Lower lobe of right lung (tissue), 2 donors: ENCODE data around the gene PNPLA5. TPM values are rescaled to one million over a fixed set of nuclear protein-coding genes. Genes with fewer than 3 reads are reported as not detected.
"Not testable (repeated sequence)": the region's sequence is repeated elsewhere in the genome, so short reads cannot be mapped to it uniquely, and the experiment has no call there.

Source experiments
- ATAC-seq, 2 donors: fragments of 200-7000 bp; cut with Tn5 transposase; one replicate each; pipeline ENCODE4 v1.9.1; 2020 to 2022; ENCODE audit warnings: mild to moderate bottlenecking in 2 of 2, moderate library complexity in 2 of 2
- DNase-seq: peaks from one replicate; pipeline ENCODE4 v3.0.0-alpha.2; 2020
- H3K27ac ChIP-seq: fragments of 200-600 bp; one replicate; pipeline ENCODE4 v1.8.0; 2022
- H3K27me3 ChIP-seq: fragments of 200-600 bp; one replicate; pipeline ENCODE4 v1.8.0; 2022; ENCODE audit warnings: low read depth
- H3K36me3 ChIP-seq: fragments of 200-600 bp; one replicate; pipeline ENCODE4 v1.8.0; 2022; ENCODE audit warnings: mild to moderate bottlenecking
- H3K4me1 ChIP-seq: fragments of 200-600 bp; one replicate; pipeline ENCODE4 v1.8.0; 2022
- H3K4me3 ChIP-seq: fragments of 200-600 bp; one replicate; pipeline ENCODE4 v1.8.0; 2022; ENCODE audit warnings: mild to moderate bottlenecking
- H3K9me3 ChIP-seq: fragments of 200-600 bp; one replicate; pipeline ENCODE4 v1.8.0; 2022
- intact Hi-C: fragments of 100-400 bp; cut with DNase I; formaldehyde crosslinking; loops from one replicate; pipeline ENCODE4 v1.11.0; 2022
- total RNA-seq: library from RNA; stranded (reverse); fragmentation: NEBNext Ultra II Directional; extraction: Animal tissue kit (Norgen Biotek cat#: 25700); gene quantifications from one replicate; pipeline ENCODE4 v1.2.1, GENCODE V29; 2021
- TF ChIP-seq, protein P1 (sequence below): fragments of 200-600 bp; IDR thresholded peaks from one replicate; pipeline ENCODE4 v1.8.0; 2022; ENCODE audit warnings: antibody characterized with exemption, mild to moderate bottlenecking
- donor health status: DM: no; HTN: yes; CAD: no; lungs with severe emphysema.

Gene PNPLA5
- total RNA-seq, 1 donor from 2014 or later = not detected

DNA sequence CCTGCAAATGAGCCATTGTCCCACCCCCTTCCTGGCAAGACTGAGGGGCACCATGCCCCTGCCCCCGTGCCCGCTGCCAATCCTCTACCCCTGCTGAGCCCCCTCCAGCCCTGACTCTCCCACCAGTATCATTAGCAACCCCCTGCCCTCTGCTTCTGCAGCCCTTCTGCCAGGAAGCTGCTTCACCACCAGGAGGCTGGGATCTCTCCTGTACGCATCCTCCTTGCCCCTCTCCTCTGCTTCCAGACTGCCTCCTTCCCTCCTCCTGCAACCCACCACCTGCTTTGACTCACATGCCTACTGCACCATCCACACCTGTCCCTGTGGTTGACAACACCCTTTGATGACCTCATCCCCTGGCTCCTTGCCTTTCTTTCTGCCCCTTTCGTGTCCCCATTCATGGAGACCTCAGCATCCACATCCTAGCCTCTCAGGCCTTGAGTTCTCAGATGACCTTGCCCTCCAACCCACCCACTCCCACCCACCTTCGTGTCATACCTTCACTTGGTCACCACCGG is 18.4 kb upstream of the PNPLA5 start:
- peaks cover 26% of the 10 kb centered on the region for H3K27me3 ChIP-seq
- TF ChIP-seq, protein P1, sequence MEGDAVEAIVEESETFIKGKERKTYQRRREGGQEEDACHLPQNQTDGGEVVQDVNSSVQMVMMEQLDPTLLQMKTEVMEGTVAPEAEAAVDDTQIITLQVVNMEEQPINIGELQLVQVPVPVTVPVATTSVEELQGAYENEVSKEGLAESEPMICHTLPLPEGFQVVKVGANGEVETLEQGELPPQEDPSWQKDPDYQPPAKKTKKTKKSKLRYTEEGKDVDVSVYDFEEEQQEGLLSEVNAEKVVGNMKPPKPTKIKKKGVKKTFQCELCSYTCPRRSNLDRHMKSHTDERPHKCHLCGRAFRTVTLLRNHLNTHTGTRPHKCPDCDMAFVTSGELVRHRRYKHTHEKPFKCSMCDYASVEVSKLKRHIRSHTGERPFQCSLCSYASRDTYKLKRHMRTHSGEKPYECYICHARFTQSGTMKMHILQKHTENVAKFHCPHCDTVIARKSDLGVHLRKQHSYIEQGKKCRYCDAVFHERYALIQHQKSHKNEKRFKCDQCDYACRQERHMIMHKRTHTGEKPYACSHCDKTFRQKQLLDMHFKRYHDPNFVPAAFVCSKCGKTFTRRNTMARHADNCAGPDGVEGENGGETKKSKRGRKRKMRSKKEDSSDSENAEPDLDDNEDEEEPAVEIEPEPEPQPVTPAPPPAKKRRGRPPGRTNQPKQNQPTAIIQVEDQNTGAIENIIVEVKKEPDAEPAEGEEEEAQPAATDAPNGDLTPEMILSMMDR = no peak
- no peaks in the 10 kb centered on the region for H3K9me3 ChIP-seq
- DNase-seq (no peak), ATAC-seq (no peak)
- no peaks in the 10 kb centered on the region for H3K4me1 ChIP-seq
- no peak overlapping the region for H3K4me3 ChIP-seq
- intact Hi-C loops = no loop called here
- no peaks in the 10 kb centered on the region for H3K36me3 ChIP-seq
- H3K27ac ChIP-seq = no peak overlapping the region

DNA sequence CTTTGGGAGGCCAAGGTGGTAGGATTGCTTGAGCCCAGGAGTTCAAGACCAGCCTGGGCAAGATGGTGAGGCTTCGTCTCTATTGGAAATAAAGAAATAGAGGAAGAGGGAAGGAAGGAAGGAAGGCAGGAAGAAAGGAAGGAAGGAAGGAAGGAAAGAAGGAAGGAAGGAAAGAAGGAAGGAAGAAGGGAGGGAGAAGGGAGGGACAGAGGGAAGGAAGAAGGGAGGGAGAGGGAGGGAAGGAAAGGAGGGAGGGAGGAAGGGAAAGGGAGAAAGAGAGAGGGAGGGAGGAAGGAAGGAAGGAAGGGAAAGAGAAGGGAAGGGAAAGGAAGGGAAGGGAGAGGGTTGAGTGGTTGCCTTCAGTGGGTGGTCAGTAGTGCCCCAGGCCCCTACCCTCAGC is 17.9 kb upstream of the PNPLA5 start:
- no peaks in the 10 kb centered on the region for H3K4me1 ChIP-seq
- DNase-seq (no peak), ATAC-seq (no peak)
- intact Hi-C loops = no loop called here
- TF ChIP-seq, protein P1 = no peak
- H3K27ac ChIP-seq = no peak overlapping the region
- H3K4me3 ChIP-seq = no peak overlapping the region
- no peaks in the 10 kb centered on the region for H3K9me3 ChIP-seq
- peaks cover 31% of the 10 kb centered on the region for H3K27me3 ChIP-seq
- H3K36me3 ChIP-seq = no peaks in the 10 kb centered on the region

DNA sequence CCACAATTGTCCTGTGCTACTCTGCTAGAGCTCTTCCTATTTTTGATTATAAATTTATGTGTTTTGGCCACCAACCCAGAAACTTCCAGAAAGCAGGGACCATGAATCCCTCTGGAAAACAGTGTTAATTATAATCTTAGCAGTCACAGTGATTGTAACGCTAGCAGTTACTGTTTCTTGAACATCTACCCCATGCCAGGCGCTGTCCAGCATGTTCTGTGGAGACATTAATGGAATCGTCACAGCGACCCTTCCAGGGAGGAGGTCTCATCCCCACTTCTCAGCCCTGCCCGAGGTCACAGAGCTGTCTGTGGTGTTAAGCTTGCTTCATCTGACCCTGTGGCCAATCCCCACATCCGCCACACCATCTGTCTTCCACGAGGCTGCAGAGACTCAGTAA is 13.9 kb upstream of the PNPLA5 start:
- no peak overlapping the region for H3K4me3 ChIP-seq
- no peak overlapping the region for H3K27ac ChIP-seq
- H3K4me1 ChIP-seq = no peaks in the 10 kb centered on the region
- peaks cover 34% of the 10 kb centered on the region for H3K27me3 ChIP-seq
- TF ChIP-seq, protein P1 = no peak
- no peaks in the 10 kb centered on the region for H3K36me3 ChIP-seq
- ATAC-seq (no peak), DNase-seq (no peak)
- H3K9me3 ChIP-seq = no peaks in the 10 kb centered on the region
- intact Hi-C loops = no loop called here

DNA sequence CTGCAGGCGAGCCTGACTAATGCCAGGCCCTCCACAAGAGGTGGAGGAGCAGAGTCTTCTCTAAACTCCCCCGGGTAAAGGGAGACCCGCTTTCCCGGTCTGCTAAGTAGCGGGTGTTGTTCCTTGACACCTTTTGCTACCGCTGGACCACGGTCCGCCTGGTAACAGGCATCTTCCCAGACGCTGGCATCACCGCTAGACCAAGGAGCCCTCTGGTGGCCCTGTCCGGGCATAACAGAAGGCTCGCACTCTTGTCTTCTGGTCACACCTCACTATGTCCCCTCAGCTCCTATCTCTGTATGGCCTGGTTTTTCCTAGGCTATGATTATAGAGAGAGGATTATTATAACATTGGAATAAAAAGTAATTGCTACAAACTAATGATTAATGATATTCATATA is 12.6 kb upstream of the PNPLA5 start:
- H3K4me1 ChIP-seq, intact Hi-C loops, DNase-seq, H3K36me3 ChIP-seq, H3K4me3 ChIP-seq, ATAC-seq, H3K27ac ChIP-seq, H3K9me3 ChIP-seq: not testable (repeated sequence)
- peaks cover 37% of the 10 kb centered on the region for H3K27me3 ChIP-seq

DNA sequence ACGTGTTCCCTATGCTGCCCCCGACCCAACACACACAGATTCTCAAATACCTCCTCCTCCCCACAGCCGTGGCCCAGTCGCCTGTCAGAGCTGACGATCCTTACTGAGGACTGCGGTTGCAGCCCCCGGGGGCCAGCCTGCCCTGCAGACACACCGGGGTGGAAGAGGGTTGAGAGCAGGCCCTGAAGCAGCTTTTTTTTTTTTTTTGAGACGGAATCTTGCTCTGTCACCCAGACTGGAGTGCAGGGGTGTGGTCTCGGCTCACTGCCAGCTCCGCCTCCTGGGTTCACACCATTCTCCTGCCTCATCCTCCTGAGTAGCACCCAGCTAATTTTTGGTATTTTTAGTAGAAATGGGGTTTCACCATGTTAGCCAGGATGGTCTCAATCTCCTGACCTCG is 11.2 kb upstream of the PNPLA5 start:
- ATAC-seq, H3K4me3 ChIP-seq, H3K27ac ChIP-seq, H3K36me3 ChIP-seq, H3K9me3 ChIP-seq, intact Hi-C loops, H3K4me1 ChIP-seq, DNase-seq: not testable (repeated sequence)
- H3K27me3 ChIP-seq = peaks cover 27% of the 10 kb centered on the region

DNA sequence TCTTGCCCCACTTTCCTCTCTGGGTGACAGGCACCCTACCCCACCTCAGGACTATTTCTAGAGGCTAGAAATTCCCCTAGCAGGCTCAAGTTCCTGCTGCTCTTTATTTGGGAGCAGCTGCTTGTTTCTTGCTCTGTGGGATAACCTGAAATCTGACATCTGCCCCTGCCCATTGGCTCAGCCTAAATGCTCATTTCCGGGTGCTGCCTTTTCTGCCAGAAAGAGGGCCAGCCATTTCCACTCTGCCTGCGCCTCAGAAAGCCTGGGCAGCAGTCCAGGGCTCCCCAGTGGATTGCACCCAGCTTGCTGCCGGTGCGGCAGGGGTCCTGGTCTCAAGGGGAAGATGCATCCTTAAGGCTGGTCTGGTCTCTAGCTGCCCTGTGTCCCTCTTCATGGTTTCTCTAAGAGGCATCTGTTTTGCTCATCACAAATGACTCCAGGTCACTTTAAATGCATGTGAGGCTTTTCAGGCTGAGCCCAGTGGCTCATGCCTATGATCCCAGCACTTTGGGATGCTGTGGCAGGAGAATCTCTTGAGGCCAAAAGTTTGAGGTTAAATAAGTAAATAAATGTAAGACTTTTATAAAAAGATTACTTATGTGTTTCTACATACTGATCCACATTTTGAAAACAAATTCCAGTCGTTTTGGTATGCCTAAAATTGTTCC is 10.3 kb upstream of the PNPLA5 start:
- DNase-seq (no peak), ATAC-seq (no peak)
- intact Hi-C loops = no loop called here
- Histone ChIP-seq H3K36me3 (no peaks in the 10 kb centered on the region), H3K27me3 (peaks cover 23% of the 10 kb centered on the region), H3K4me1 (no peaks in the 10 kb centered on the region), H3K9me3 (no peaks in the 10 kb centered on the region), H3K4me3 (no peak overlapping the region), H3K27ac (no peak overlapping the region)
- TF ChIP-seq, protein P1 = no peak
